DOHH2 (cell line): ENCODE data around the gene OSBPL9.
"Not testable (repeated sequence)": the region's sequence is repeated elsewhere in the genome, so short reads cannot be mapped to it uniquely, and the experiment has no call there.

Source experiments
- H3F3A ChIP-seq: fragments of 200-600 bp; sonication (generic), shearing (Covaris generic); 2 replicates; pipeline ENCODE4 v1.6.0; 2016; ENCODE audit warnings: antibody characterized with exemption, mild to moderate bottlenecking; ENCODE audit not compliant: control insufficient read depth, insufficient read depth
- H3K27ac ChIP-seq: fragments of 200-600 bp; sonication (generic); 2 replicates; pipeline ENCODE4 v1.5.1; 2014; ENCODE audit warnings: low read depth, mild to moderate bottlenecking, low read length, moderate library complexity
- H3K27me3 ChIP-seq: fragments of 200-600 bp; sonication (generic); 2 replicates; pipeline ENCODE4 v1.6.1; 2014; ENCODE audit warnings: mild to moderate bottlenecking, low read length, mixed read lengths; ENCODE audit not compliant: control insufficient read depth
- H3K36me3 ChIP-seq: fragments of 200-600 bp; sonication (generic); 2 replicates; pipeline ENCODE4 v1.6.1; 2014; ENCODE audit warnings: mild to moderate bottlenecking, low read length, moderate library complexity, mixed read lengths; ENCODE audit not compliant: control insufficient read depth
- H3K4me1 ChIP-seq: fragments of 200-600 bp; sonication (generic); 2 replicates; pipeline ENCODE4 v1.6.1; 2014; ENCODE audit warnings: mild to moderate bottlenecking, low read length, mixed read lengths; ENCODE audit not compliant: control insufficient read depth
- H3K4me2 ChIP-seq: fragments of 200-600 bp; sonication (generic); 2 replicates; pipeline ENCODE4 v1.6.0; 2014; ENCODE audit warnings: mild to moderate bottlenecking, low read length, moderate library complexity
- H3K4me3 ChIP-seq: fragments of 200-600 bp; sonication (generic); 2 replicates; pipeline ENCODE4 v1.5.1; 2014; ENCODE audit warnings: mild to moderate bottlenecking, low read length, mixed read lengths
- H3K79me2 ChIP-seq: fragments of 200-600 bp; sonication (generic); 2 replicates; pipeline ENCODE4 v1.6.1; 2014; ENCODE audit warnings: mild to moderate bottlenecking, low read length, mixed read lengths; ENCODE audit not compliant: control insufficient read depth
- H3K9me2 ChIP-seq: fragments of 200-600 bp; sonication (generic); replicated peaks from 2 replicates; pipeline ENCODE4 v1.6.1; 2014; ENCODE audit warnings: mild to moderate bottlenecking, low read length, mixed read lengths; ENCODE audit not compliant: control insufficient read depth
- H3K9me3 ChIP-seq: fragments of 200-600 bp; sonication (generic); 2 replicates; pipeline ENCODE4 v1.6.1; 2014; ENCODE audit warnings: antibody characterized with exemption, low read length, mixed read lengths; ENCODE audit not compliant: control insufficient read depth, insufficient read depth
- H4K20me1 ChIP-seq: fragments of 200-600 bp; sonication (generic); 2 replicates; pipeline ENCODE4 v1.6.0; 2014; ENCODE audit warnings: low read depth, mild to moderate bottlenecking, antibody characterized with exemption, low read length, moderate library complexity; ENCODE audit not compliant: control insufficient read depth, insufficient read depth
- EZH2phosphoT487 ChIP-seq: fragments of 200-600 bp; sonication (generic); IDR thresholded peaks from 2 replicates; pipeline ENCODE4 v1.6.1; 2017; ENCODE audit warnings: borderline replicate concordance, mild to moderate bottlenecking, antibody characterized with exemption, low read length, moderate library complexity, mixed read lengths
- TF ChIP-seq, protein P1 (sequence below): fragments of 200-600 bp; sonication (generic); IDR thresholded peaks from one replicate; pipeline ENCODE4 v1.5.1; 2014; ENCODE audit warnings: antibody characterized with exemption, mild to moderate bottlenecking, low read depth, low read length; ENCODE audit not compliant: poor library complexity, severe bottlenecking

Gene OSBPL9

DNA sequence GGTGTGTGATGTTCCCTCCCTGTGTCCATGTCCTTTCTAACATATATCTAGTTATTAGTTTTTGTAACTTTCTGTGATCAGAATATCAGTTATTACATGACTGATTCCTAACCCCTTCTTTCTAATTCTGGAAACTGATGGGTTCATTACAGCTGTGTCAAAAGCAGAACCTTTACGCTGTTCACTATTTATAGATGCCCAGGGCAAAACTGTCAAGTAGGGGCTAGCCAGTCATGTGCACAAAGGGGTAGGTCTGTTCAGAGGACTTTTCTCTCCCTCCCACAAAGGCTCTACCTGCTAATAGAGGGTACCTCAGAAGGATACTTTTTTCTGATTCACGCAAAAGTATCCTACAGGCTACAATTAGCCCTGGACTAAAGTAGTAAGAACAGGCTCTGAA lies 182.5 kb downstream of the OSBPL9 start:
- no peak overlapping the region for H3K4me2 ChIP-seq
- H3K36me3 ChIP-seq: peaks cover 55% of the 10 kb centered on the region
- H3K27ac ChIP-seq: no peak overlapping the region
- no peaks in the 10 kb centered on the region for H3K27me3 ChIP-seq
- H3K79me2 ChIP-seq: no peaks in the 10 kb centered on the region
- H3F3A ChIP-seq: no peaks in the 10 kb centered on the region; the same call in 1 of the 2 replicates
- H4K20me1 ChIP-seq: 0 out of 2 replicates have a peak, but pooled peaks cover 4% of the 10 kb centered on the region
- TF ChIP-seq EZH2phosphoT487: no peak
- TF ChIP-seq, protein P1, sequence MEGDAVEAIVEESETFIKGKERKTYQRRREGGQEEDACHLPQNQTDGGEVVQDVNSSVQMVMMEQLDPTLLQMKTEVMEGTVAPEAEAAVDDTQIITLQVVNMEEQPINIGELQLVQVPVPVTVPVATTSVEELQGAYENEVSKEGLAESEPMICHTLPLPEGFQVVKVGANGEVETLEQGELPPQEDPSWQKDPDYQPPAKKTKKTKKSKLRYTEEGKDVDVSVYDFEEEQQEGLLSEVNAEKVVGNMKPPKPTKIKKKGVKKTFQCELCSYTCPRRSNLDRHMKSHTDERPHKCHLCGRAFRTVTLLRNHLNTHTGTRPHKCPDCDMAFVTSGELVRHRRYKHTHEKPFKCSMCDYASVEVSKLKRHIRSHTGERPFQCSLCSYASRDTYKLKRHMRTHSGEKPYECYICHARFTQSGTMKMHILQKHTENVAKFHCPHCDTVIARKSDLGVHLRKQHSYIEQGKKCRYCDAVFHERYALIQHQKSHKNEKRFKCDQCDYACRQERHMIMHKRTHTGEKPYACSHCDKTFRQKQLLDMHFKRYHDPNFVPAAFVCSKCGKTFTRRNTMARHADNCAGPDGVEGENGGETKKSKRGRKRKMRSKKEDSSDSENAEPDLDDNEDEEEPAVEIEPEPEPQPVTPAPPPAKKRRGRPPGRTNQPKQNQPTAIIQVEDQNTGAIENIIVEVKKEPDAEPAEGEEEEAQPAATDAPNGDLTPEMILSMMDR: no peak
- H3K9me2 ChIP-seq: no peaks in the 10 kb centered on the region
- H3K4me1 ChIP-seq: peaks cover 5% of the 10 kb centered on the region
- H3K9me3 ChIP-seq: no peaks in the 10 kb centered on the region
- H3K4me3 ChIP-seq: no peak overlapping the region

DNA sequence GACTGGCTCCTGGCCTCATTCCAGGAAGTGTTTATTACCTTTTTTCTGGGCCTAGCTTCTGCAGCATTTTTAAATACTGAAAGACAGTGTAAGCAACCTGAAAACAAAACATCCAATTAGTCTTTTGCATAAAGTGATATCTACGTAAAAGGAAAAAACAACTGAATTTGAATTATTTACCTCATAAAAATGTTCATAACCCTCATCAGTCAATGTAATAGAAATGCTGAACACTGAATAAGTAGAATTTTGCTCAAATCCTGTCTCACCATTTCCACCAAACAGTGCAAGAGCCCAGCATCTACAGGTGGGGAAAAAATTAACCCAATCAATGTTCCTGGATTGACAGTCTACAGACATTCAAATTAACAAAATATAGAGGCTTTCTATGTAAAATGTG lies 197.6 kb downstream of the OSBPL9 start:
- Histone ChIP-seq H3K4me1 (no peaks in the 10 kb centered on the region), H3F3A (no peaks in the 10 kb centered on the region), H3K9me3 (no peaks in the 10 kb centered on the region), H3K79me2 (no peaks in the 10 kb centered on the region), H3K27me3 (no peaks in the 10 kb centered on the region), H3K4me2 (no peak overlapping the region), H3K9me2 (no peaks in the 10 kb centered on the region), H3K36me3 (peaks cover 57% of the 10 kb centered on the region), H4K20me1 (no peaks in the 10 kb centered on the region), H3K27ac (no peak overlapping the region), H3K4me3 (no peak overlapping the region)
- TF ChIP-seq EZH2phosphoT487: no peak
- TF ChIP-seq, protein P1: no peak

DNA sequence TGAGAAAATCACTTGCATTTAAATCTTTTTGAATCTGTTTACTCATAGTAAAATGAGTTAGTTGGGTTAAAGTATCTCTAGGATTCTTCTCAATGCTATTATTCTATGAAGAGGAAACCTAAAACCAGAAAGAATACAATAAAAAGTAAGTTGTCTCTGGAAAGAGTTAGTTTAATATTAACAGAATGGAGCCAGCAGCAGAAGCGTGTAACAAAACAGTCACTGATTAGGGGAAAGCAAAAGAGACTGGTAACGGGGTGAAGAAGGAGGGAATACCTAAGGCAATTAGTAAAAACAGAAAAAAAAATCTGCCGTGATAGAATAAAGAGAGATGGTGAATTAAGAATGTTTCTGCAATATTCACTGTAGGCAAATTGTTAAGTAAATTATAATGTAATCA lies 201.6 kb downstream of the OSBPL9 start:
- H3K4me3 ChIP-seq: no peak overlapping the region
- H3K9me3 ChIP-seq: no peaks in the 10 kb centered on the region
- no peaks in the 10 kb centered on the region for H4K20me1 ChIP-seq
- no peaks in the 10 kb centered on the region for H3K27me3 ChIP-seq
- no peak overlapping the region for H3K27ac ChIP-seq
- no peaks in the 10 kb centered on the region for H3F3A ChIP-seq
- H3K4me2 ChIP-seq: no peak overlapping the region
- no peaks in the 10 kb centered on the region for H3K4me1 ChIP-seq
- no peaks in the 10 kb centered on the region for H3K9me2 ChIP-seq
- peaks cover 63% of the 10 kb centered on the region for H3K36me3 ChIP-seq
- no peaks in the 10 kb centered on the region for H3K79me2 ChIP-seq
- no peak for TF ChIP-seq EZH2phosphoT487
- TF ChIP-seq, protein P1: no peak

DNA sequence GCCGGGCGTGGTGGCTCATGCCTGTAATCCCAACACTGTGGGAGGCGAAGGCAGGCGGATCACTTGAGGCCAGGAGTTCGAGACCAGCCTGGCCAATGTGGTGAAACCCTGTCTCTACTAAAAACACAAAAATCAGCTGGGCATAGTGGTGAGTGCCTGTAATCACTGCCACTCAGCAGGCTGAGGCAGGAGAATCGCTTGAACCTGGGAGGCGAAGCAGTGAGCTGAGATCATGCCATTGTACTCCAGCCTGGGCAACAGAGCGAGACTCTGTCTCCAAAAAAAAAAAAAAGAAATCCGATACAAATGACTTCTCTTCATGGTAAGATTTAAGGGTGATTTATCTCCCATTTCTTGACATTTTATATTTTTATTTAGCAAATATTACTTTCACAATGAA lies 202.1 kb downstream of the OSBPL9 start:
- not testable (repeated sequence) for H3K4me2 ChIP-seq, H3K9me2 ChIP-seq, H3K27ac ChIP-seq, H3K9me3 ChIP-seq, H3K79me2 ChIP-seq, H3K4me1 ChIP-seq, H3K27me3 ChIP-seq, H4K20me1 ChIP-seq, H3F3A ChIP-seq, H3K4me3 ChIP-seq
- peaks cover 58% of the 10 kb centered on the region for H3K36me3 ChIP-seq
